Muscle of leg (tissue), 11 donors: ENCODE measurements around the gene LYSET. TPM values are rescaled to one million over a fixed set of nuclear protein-coding genes. Genes with fewer than 3 reads are reported as not detected.
"Not testable (repeated sequence)": the region's sequence is repeated elsewhere in the genome, so short reads cannot be mapped to it uniquely, and the experiment has no call there.

Source experiments
- DNase-seq: peaks from one replicate; pipeline ENCODE4 v3.0.0; 2013
- H3K27ac ChIP-seq: one replicate; pipeline ENCODE4 v1.5.1; 2013; ENCODE audit warnings: mild to moderate bottlenecking, low read length, control low read depth
- H3K27me3 ChIP-seq: one replicate; pipeline ENCODE4 v1.6.1; 2013; ENCODE audit warnings: low read length; ENCODE audit not compliant: control insufficient read depth, insufficient read depth
- H3K36me3 ChIP-seq: one replicate; pipeline ENCODE4 v1.6.1; 2013; ENCODE audit warnings: low read length; ENCODE audit not compliant: control insufficient read depth, insufficient read depth
- H3K4me1 ChIP-seq: one replicate; pipeline ENCODE4 v1.6.1; 2013; ENCODE audit warnings: low read length; ENCODE audit not compliant: control insufficient read depth, insufficient read depth
- H3K4me3 ChIP-seq: one replicate; pipeline ENCODE4 v1.5.1; 2013; ENCODE audit warnings: low read length, control low read depth
- H3K9me3 ChIP-seq: replicated peaks from 2 replicates; pipeline ENCODE4 v1.6.1; 2013; ENCODE audit warnings: low read depth, low read length; ENCODE audit not compliant: control insufficient read depth
- WGBS: methylation state at CpG from one replicate; pipeline ENCODE4 v1.1.5; 2013; ENCODE audit warnings: missing lambda C conversion rate; ENCODE audit not compliant: insufficient coverage; 5-methylcytosine and 5-hydroxymethylcytosine counted together
- polyA plus RNA-seq, 8 donors: library from polyadenylated mRNA; unstranded; fragments of 120-200 nt; gene quantifications; one replicate each; pipeline versions ENCODE4 v1.2.1 to v1.2.3, GENCODE V29; 2013; ENCODE audit warnings: inconsistent platforms in 1 of 8, low replicate concordance in 1 of 8; ENCODE audit not compliant: insufficient read length in 8 of 8, insufficient read depth in 1 of 8
- total RNA-seq: library from RNA; stranded (reverse); fragments of 120-200 nt; gene quantifications from one replicate; pipeline ENCODE4 v1.2.4, GENCODE V29; 2013

Gene LYSET
- total and polyA plus RNA-seq, 9 donors, result 12.1 to 19.2 (median 16.2) TPM

DNA sequence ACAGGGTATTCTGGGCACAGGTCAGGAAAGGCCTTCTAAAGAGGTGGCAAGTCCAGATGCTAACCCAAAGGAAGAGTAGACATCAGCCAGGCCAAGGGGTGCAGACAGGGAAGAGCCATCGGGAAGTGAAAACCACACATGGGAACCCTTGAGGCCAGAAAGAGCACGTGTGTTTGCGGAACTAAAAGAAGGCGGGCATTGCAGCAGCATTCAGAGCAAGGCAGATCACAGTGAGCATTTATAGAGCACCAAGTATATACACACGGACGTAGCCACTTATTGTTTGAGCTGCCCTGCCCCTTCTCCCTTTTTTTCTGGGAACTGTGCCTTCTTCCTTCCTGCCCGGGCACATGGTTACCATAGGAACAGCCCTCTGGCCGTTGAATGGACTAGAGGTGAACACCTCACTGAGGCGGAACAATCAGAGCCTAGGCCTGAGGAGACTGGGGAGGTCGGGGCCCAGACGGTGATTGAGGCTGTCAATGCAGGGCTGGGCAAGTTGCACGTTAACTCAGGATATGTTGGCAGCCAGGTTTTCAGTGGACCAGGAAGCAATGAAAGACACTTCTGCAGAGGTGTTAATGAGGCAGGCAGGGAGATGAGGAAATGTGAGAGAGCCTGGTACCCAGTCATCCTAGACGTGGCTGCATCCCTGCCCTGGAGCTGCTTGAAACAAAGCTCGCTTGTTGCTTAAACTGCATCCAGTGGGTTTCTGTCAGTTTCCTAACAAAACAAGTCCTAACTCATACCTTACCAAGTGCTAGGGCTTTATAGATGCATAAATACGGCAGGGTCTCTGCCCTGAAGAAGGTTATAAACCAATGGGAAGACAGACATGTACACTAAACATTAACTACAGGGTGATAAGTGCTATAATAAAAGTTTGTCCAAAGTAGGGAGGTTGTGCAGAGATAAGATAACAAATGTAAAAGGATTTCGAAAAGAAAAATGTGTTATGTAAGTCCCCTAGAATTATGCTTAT is 34.6 kb upstream of the LYSET start:
- Histone ChIP-seq H3K4me1 (no peaks in the 10 kb centered on the region), H3K27ac (no peak overlapping the region), H3K27me3 (peaks cover 5% of the 10 kb centered on the region), H3K4me3 (no peak overlapping the region), H3K36me3 (no peaks in the 10 kb centered on the region), H3K9me3 (no peaks in the 10 kb centered on the region)
- WGBS, result 51% methylated on average over 14 of the region's 16 CpGs
- DNase-seq, result peak; percentile 39

GRCh38 chr14:93153121-93153520 is 32.0 kb upstream of the LYSET start:
- Histone ChIP-seq H3K4me1 (no peaks in the 10 kb centered on the region), H3K27ac (no peak overlapping the region), H3K9me3 (no peaks in the 10 kb centered on the region), H3K36me3 (no peaks in the 10 kb centered on the region), H3K4me3 (no peak overlapping the region), H3K27me3 (peaks cover 5% of the 10 kb centered on the region)
- WGBS, result 71% methylated on average over 3 of the region's 7 CpGs
- no peak for DNase-seq

DNA sequence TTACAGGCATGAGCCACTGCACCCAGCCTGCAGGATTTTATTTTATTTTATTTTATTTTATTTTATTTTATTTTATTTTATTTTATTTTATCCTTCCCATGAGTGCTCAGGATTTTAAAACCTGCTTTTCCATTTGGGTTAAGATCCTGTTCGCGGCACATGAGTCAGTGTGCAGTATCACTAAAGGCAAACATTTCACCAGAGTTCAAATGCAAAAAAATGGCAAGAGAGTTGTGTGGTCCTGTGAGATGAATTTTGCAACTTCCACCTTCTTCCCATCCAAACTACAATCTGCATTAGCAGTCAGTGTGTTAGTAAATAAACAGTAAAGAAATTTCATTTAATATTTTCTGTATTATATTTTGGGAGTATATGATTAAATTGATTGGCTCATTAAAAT is 29.4 kb upstream of the LYSET start:
- H3K4me3 ChIP-seq, result no peak overlapping the region
- H3K27me3 ChIP-seq, result no peaks in the 10 kb centered on the region
- H3K9me3 ChIP-seq, result no peaks in the 10 kb centered on the region
- no peak overlapping the region for H3K27ac ChIP-seq
- DNase-seq, result no peak
- no CpG with 5 or more reads among the region's 2 CpGs for WGBS
- no peaks in the 10 kb centered on the region for H3K36me3 ChIP-seq
- no peaks in the 10 kb centered on the region for H3K4me1 ChIP-seq

GRCh38 chr14:93156693-93157369 is 28.3 kb upstream of the LYSET start:
- 51% methylated on average over 5 of the region's 8 CpGs for WGBS
- H3K36me3 ChIP-seq, result no peaks in the 10 kb centered on the region
- no peaks in the 10 kb centered on the region for H3K9me3 ChIP-seq
- H3K4me3 ChIP-seq, result no peak overlapping the region
- no peaks in the 10 kb centered on the region for H3K4me1 ChIP-seq
- H3K27me3 ChIP-seq, result no peaks in the 10 kb centered on the region
- no peak overlapping the region for H3K27ac ChIP-seq
- no peak for DNase-seq

GRCh38 chr14:93158349-93158748 is 26.8 kb upstream of the LYSET start:
- H3K27me3 ChIP-seq, DNase-seq, H3K4me1 ChIP-seq, H3K36me3 ChIP-seq, H3K27ac ChIP-seq, H3K4me3 ChIP-seq, H3K9me3 ChIP-seq: not testable (repeated sequence)
- WGBS, result 93% methylated on average over 2 of the region's 7 CpGs

- H3K36me3 ChIP-seq, H3K4me1 ChIP-seq, H3K9me3 ChIP-seq, H3K27ac ChIP-seq, H3K4me3 ChIP-seq, H3K27me3 ChIP-seq, DNase-seq: not testable (repeated sequence)
- WGBS, result no CpG with 5 or more reads among the region's 5 CpGs
Observed at GRCh38 chr14:93159625-93160352, 25.3 kb upstream of the LYSET start.

- no peak for DNase-seq
- Histone ChIP-seq H3K4me1 (no peaks in the 10 kb centered on the region), H3K27ac (no peak overlapping the region), H3K27me3 (no peaks in the 10 kb centered on the region), H3K4me3 (no peak overlapping the region), H3K36me3 (no peaks in the 10 kb centered on the region), H3K9me3 (no peaks in the 10 kb centered on the region)
- 40% methylated on average over 2 of the region's 4 CpGs for WGBS
Observed at GRCh38 chr14:93160353-93160801, 24.7 kb upstream of the LYSET start.

DNA sequence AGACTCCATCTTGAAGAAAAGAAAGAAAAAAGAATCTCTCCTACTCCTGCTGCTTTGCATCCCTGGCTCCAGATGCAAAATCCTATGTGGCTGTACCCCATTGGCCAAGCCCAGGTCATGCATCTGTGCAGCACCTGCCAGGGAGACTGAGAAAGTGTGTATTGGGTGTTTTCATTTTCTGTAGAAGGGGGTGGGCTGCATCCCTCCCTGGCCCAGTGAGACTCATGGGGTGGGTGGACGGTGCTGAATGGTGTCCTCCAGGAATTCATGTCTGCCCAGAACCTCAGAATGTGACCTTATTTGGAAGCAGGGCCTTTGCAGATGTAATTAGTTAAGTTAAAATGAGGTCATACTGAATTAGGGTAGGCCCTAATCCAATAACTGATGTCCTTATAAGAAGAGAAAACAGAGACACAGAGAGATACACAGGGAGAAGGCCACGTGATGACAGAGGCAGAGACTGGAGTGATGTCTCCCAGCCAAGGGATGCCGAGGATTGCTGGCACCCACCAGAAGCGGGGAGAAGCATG is 23.6 kb upstream of the LYSET start:
- Histone ChIP-seq H3K27me3 (no peaks in the 10 kb centered on the region), H3K9me3 (no peaks in the 10 kb centered on the region), H3K4me1 (no peaks in the 10 kb centered on the region), H3K4me3 (no peak overlapping the region), H3K27ac (no peak overlapping the region), H3K36me3 (no peaks in the 10 kb centered on the region)
- 55% methylated on average over 4 of the region's 4 CpGs for WGBS
- DNase-seq, result no peak

DNA sequence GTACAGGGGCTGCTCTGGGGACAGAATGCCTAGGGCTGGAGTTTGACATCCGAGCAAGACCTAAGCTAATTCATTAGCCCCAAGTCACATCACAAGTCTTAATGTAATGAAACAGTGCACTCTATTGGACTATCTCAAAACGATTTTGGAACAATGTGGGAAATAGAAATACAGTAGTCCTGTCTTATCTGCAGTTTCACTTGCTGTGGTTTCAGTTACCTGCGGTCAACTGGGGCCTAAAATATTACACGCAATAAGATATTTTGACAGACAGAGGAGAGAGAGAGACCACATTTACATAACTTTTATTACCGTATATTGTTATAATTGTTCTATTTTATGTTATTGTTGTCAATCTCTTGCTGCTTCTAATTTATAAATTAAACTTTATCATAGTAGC is 21.6 kb upstream of the LYSET start:
- Histone ChIP-seq H3K9me3 (no peaks in the 10 kb centered on the region), H3K4me3 (no peak overlapping the region), H3K27me3 (no peaks in the 10 kb centered on the region), H3K4me1 (no peaks in the 10 kb centered on the region), H3K36me3 (no peaks in the 10 kb centered on the region), H3K27ac (no peak overlapping the region)
- WGBS, result no CpG with 5 or more reads among the region's 5 CpGs
- DNase-seq, result no peak
